Bronchial epithelial cell (primary cell): ENCODE measurements around the gene RBM12. TPM values are rescaled to one million over a fixed set of nuclear protein-coding genes. Genes with fewer than 3 reads are reported as not detected.

Source experiments
- DNase-seq: peaks from one replicate; pipeline ENCODE4 v3.0.0-alpha.2; 2010; ENCODE audit warnings: low read depth
- FAIRE-seq: peaks from 2 replicates; lab custom pipeline; 2011; peaks lifted over from hg19 to GRCh38; lab: Jason Lieb, UNC
- H3K27me3 ChIP-seq: 2 replicates; pipeline ENCODE4 v1.5.1; 2011; ENCODE audit warnings: low read length; ENCODE audit not compliant: control insufficient read depth, insufficient read depth
- H3K36me3 ChIP-seq: 2 replicates; pipeline ENCODE4 v1.5.1; 2011; ENCODE audit warnings: low read length; ENCODE audit not compliant: control insufficient read depth, insufficient read depth
- H3K4me3 ChIP-seq: 2 replicates; pipeline ENCODE4 v1.5.1; 2011; ENCODE audit warnings: mild to moderate bottlenecking, low read depth, low read length, control low read depth
- total RNA-seq: library from RNA; depleted of rRNA; stranded (reverse); fragments of >200 nt; gene quantifications from 2 replicates; pipeline ENCODE4 v1.2.1, GENCODE V29; 2014
- TF ChIP-seq, protein P1 (sequence below): IDR thresholded peaks from 2 replicates; pipeline ENCODE4 v1.5.1; 2011; ENCODE audit warnings: mild to moderate bottlenecking, moderate library complexity, low read length, control low read depth, inconsistent platforms; ENCODE audit not compliant: insufficient read depth, severe bottlenecking

RBM12 gene
- total RNA-seq, 1 donor from 2014 or later, result 40.0 TPM

- FAIRE-seq (no peak), DNase-seq (no peak)
- H3K4me3 ChIP-seq, result no peak overlapping the region
- TF ChIP-seq, protein P1, sequence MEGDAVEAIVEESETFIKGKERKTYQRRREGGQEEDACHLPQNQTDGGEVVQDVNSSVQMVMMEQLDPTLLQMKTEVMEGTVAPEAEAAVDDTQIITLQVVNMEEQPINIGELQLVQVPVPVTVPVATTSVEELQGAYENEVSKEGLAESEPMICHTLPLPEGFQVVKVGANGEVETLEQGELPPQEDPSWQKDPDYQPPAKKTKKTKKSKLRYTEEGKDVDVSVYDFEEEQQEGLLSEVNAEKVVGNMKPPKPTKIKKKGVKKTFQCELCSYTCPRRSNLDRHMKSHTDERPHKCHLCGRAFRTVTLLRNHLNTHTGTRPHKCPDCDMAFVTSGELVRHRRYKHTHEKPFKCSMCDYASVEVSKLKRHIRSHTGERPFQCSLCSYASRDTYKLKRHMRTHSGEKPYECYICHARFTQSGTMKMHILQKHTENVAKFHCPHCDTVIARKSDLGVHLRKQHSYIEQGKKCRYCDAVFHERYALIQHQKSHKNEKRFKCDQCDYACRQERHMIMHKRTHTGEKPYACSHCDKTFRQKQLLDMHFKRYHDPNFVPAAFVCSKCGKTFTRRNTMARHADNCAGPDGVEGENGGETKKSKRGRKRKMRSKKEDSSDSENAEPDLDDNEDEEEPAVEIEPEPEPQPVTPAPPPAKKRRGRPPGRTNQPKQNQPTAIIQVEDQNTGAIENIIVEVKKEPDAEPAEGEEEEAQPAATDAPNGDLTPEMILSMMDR, result no peak
- peaks cover 3% of the 10 kb centered on the region for H3K36me3 ChIP-seq
- H3K27me3 ChIP-seq, result no peaks in the 10 kb centered on the region
These were observed 1.2 kb upstream of the RBM12 start for GRCh38 chr20:35665949-35666288.

- TF ChIP-seq, protein P1, result no peak
- DNase-seq, result peak; percentile 47
- Histone ChIP-seq H3K27me3 (no peaks in the 10 kb centered on the region), H3K36me3 (no peaks in the 10 kb centered on the region), H3K4me3 (peak overlapping the region; percentile 100)
- FAIRE-seq, result no peak
These were observed 909 bp downstream of the RBM12 start for GRCh38 chr20:35663516-35664465.

DNA sequence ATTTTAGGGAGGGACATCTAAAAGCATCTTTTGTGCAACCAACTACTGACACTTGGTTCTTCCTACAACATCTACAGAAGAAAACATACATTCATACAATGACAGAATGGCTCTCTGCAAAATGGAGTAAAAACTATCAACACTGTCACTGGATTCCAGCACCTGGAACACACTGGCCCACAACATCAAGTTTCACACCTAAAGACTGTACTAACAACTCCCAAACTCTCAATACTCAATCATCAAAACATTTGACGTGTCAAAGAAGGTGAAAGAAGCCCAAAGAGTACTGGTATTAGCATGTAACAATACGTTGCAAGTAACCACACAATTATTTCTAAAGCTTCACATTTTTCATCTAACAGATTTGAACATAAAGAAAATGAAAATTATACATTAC, 2.1 kb downstream of the RBM12 start:
- TF ChIP-seq, protein P1, result no peak
- peak overlapping the region; percentile 5 for H3K4me3 ChIP-seq
- H3K36me3 ChIP-seq, result no peaks in the 10 kb centered on the region
- H3K27me3 ChIP-seq, result no peaks in the 10 kb centered on the region
- DNase-seq (no peak), FAIRE-seq (no peak)

GRCh38 chr20:35661908-35662307, 2.8 kb downstream of the RBM12 start:
- H3K27me3 ChIP-seq, result no peaks in the 10 kb centered on the region
- H3K4me3 ChIP-seq, result peak overlapping the region; percentile 5
- H3K36me3 ChIP-seq, result no peaks in the 10 kb centered on the region
- FAIRE-seq (no peak), DNase-seq (no peak)
- TF ChIP-seq, protein P1, result no peak

DNA sequence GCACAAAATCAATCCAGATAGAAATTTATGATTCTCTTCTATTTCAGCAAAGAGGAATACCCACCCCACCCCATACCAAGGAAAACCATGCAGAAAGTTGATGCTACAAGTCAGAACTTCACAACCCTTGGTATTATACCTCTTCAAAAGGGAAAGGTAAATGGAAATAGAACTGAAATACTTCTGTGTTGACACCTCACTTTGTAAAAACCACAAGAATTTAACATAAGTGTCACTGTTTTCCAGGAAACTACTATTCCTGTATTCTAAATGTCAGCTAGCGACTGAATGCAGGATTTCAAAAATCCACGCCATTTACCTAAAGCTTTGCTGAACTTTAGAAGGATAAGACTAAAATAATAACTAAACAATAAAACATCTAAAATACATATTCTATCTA, 3.6 kb downstream of the RBM12 start:
- FAIRE-seq, result no peak
- H3K36me3 ChIP-seq, result no peaks in the 10 kb centered on the region
- no peaks in the 10 kb centered on the region for H3K27me3 ChIP-seq
- H3K4me3 ChIP-seq, result no peak overlapping the region
- DNase-seq, result peak; percentile 73
- TF ChIP-seq, protein P1, result no peak
